Renal pelvis (tissue), 4 donors: ENCODE measurements around the gene MAGI3. TPM values are rescaled to one million over a fixed set of nuclear protein-coding genes. Genes with fewer than 3 reads are reported as not detected.

ENCODE experiments used
- DNase-seq: peaks from one replicate; pipeline ENCODE4 v3.0.0-alpha.2; 2013
- polyA plus RNA-seq, 3 donors: library from polyadenylated mRNA; unstranded; fragments of 120-200 nt; gene quantifications; one replicate each; pipeline ENCODE4 v1.2.1, GENCODE V29; 2013; ENCODE audit not compliant: insufficient read length in 3 of 3

MAGI3 gene
- polyA plus RNA-seq, 3 donors, result 20.9 to 25.9 (median 23.6) TPM

GRCh38 chr1:113648478-113648877 is 258.2 kb downstream of the MAGI3 start:
- no peak for DNase-seq

- DNase-seq, result no peak
Measured at GRCh38 chr1:113652771-113653170, 262.5 kb downstream of the MAGI3 start.

GRCh38 chr1:113653741-113654140 is 263.4 kb downstream of the MAGI3 start:
- no peak for DNase-seq

GRCh38 chr1:113654883-113655282 is 264.6 kb downstream of the MAGI3 start:
- no peak for DNase-seq

GRCh38 chr1:113657126-113657525 is 266.8 kb downstream of the MAGI3 start:
- DNase-seq, result no peak

GRCh38 chr1:113657556-113658063 is 267.3 kb downstream of the MAGI3 start:
- DNase-seq, result no peak

- DNase-seq, result no peak
Measured at GRCh38 chr1:113659035-113659434, 268.7 kb downstream of the MAGI3 start.

- DNase-seq, result no peak
Measured at GRCh38 chr1:113659556-113659955, 269.2 kb downstream of the MAGI3 start.

GRCh38 chr1:113660088-113660487 is 269.8 kb downstream of the MAGI3 start:
- no peak for DNase-seq

GRCh38 chr1:113662101-113662500 is 271.8 kb downstream of the MAGI3 start:
- no peak for DNase-seq

GRCh38 chr1:113663165-113663951 is 273.0 kb downstream of the MAGI3 start:
- DNase-seq, result no peak

- DNase-seq, result no peak
Measured at GRCh38 chr1:113665071-113665470, 274.8 kb downstream of the MAGI3 start.

GRCh38 chr1:113666126-113666525 is 275.8 kb downstream of the MAGI3 start:
- DNase-seq, result no peak

GRCh38 chr1:113669988-113670387 is 279.7 kb downstream of the MAGI3 start:
- no peak for DNase-seq

GRCh38 chr1:113670650-113671049 is 280.3 kb downstream of the MAGI3 start:
- no peak for DNase-seq

GRCh38 chr1:113672491-113672890 is 282.2 kb downstream of the MAGI3 start:
- DNase-seq, result no peak

GRCh38 chr1:113674591-113674990 is 284.3 kb downstream of the MAGI3 start:
- DNase-seq, result no peak

- no peak for DNase-seq
Measured at GRCh38 chr1:113675302-113675701, 285.0 kb downstream of the MAGI3 start.

GRCh38 chr1:113676524-113676923 is 286.2 kb downstream of the MAGI3 start:
- DNase-seq, result no peak

- peak; percentile 77 for DNase-seq
Measured at GRCh38 chr1:113677250-113678158, 287.2 kb downstream of the MAGI3 start.

GRCh38 chr1:113678159-113678469 is 287.8 kb downstream of the MAGI3 start:
- DNase-seq, result no peak

- no peak for DNase-seq
Measured at GRCh38 chr1:113681596-113682337, 291.5 kb downstream of the MAGI3 start.
